ENCODE measurements around the gene HIVEP1.

The HIVEP1 gene

GRCh38 chr6:12115001-12115400 lies 102.9 kb downstream of the HIVEP1 start:
- DNase-seq (ENCODE audit: low read depth), result no peak
- no peak for TF ChIP-seq CTCF (conservative IDR thresholded peaks at IDR 0.05; ENCODE audit: control insufficient read depth, insufficient read depth, low read depth, low read length)
- H3K4me3 ChIP-seq (ENCODE audit: control insufficient read depth, low read depth, low read length), result no peak overlapping the region

- no peak overlapping the region for H3K4me3 ChIP-seq (ENCODE audit: control insufficient read depth, low read depth, low read length)
- no peak for TF ChIP-seq CTCF (conservative IDR thresholded peaks at IDR 0.05; ENCODE audit: control insufficient read depth, insufficient read depth, low read depth, low read length)
- no peak for DNase-seq (ENCODE audit: low read depth)
These were observed 103.4 kb downstream of the HIVEP1 start for GRCh38 chr6:12115492-12115891.

- no peak overlapping the region for H3K4me3 ChIP-seq (ENCODE audit: control insufficient read depth, low read depth, low read length)
- DNase-seq (ENCODE audit: low read depth), result no peak
- TF ChIP-seq CTCF (conservative IDR thresholded peaks at IDR 0.05; ENCODE audit: control insufficient read depth, insufficient read depth, low read depth, low read length), result no peak
These were observed 104.2 kb downstream of the HIVEP1 start for GRCh38 chr6:12116264-12116800.

- H3K4me3 ChIP-seq (ENCODE audit: control insufficient read depth, low read depth, low read length), result no peak overlapping the region
- TF ChIP-seq CTCF (conservative IDR thresholded peaks at IDR 0.05; ENCODE audit: control insufficient read depth, insufficient read depth, low read depth, low read length), result no peak
These were observed 104.9 kb downstream of the HIVEP1 start for GRCh38 chr6:12116978-12117377.

GRCh38 chr6:12118607-12119006 lies 106.5 kb downstream of the HIVEP1 start:
- no peak overlapping the region for H3K4me3 ChIP-seq (ENCODE audit: control insufficient read depth, low read depth, low read length)
- no peak for DNase-seq (ENCODE audit: low read depth)
- TF ChIP-seq CTCF (conservative IDR thresholded peaks at IDR 0.05; ENCODE audit: control insufficient read depth, insufficient read depth, low read depth, low read length), result no peak

More at GRCh38 chr6:12116978-12117377, 104.9 kb downstream of the HIVEP1 start:
- DNase-seq (ENCODE audit: low read depth), result no peak

- no peak for TF ChIP-seq CTCF (conservative IDR thresholded peaks at IDR 0.05; ENCODE audit: control insufficient read depth, insufficient read depth, low read depth, low read length)
- no peak overlapping the region for H3K4me3 ChIP-seq (ENCODE audit: control insufficient read depth, low read depth, low read length)
- DNase-seq (ENCODE audit: low read depth), result no peak
These were observed 107.0 kb downstream of the HIVEP1 start for GRCh38 chr6:12119085-12119588.

GRCh38 chr6:12125396-12125795 lies 113.3 kb downstream of the HIVEP1 start:
- TF ChIP-seq CTCF (conservative IDR thresholded peaks at IDR 0.05; ENCODE audit: control insufficient read depth, insufficient read depth, low read depth, low read length), result no peak
- DNase-seq (ENCODE audit: low read depth), result no peak
- H3K4me3 ChIP-seq (ENCODE audit: control insufficient read depth, low read depth, low read length), result no peak overlapping the region

Data from fibroblast of mammary gland (primary cell).